AG10803 (cell line): Measurements from ENCODE around the gene RUNDC1.

ENCODE experiments used
- DNase-seq: peaks from one replicate; pipeline ENCODE4 v3.0.0; 2010; ENCODE audit warnings: low read depth
- H3K4me3 ChIP-seq: 2 replicates; pipeline ENCODE4 v1.5.1; 2011; ENCODE audit warnings: mild to moderate bottlenecking, low read length, control low read depth
- CTCF ChIP-seq: conservative IDR thresholded peaks from 2 replicates; pipeline ENCODE4 v1.5.1; 2011; ENCODE audit warnings: mild to moderate bottlenecking, low read length, control low read depth, inconsistent platforms

The RUNDC1 gene

GRCh38 chr17:42980274-42980765 is at the start of gene RUNDC1:
Gene RUNDC1, plus strand, starts transcription at chr17:42980565. Its CDS starts 12 bp downstream, at chr17:42980577.
- peak; percentile 82 for DNase-seq
- peak within 1 kb of the TSS; percentile 87 for H3K4me3 ChIP-seq
- TF ChIP-seq CTCF, result no peak

GRCh38 chr17:42937712-42938596 is 42.4 kb upstream of the RUNDC1 start:
- peak; percentile 64 for DNase-seq
- TF ChIP-seq CTCF, result peak; percentile 75
- no peak overlapping the region for H3K4me3 ChIP-seq

- H3K4me3 ChIP-seq, result no peak overlapping the region
- peak; percentile 22 for DNase-seq
- no peak for TF ChIP-seq CTCF
These were observed 36.2 kb upstream of the RUNDC1 start for GRCh38 chr17:42944211-42944610.

GRCh38 chr17:42946812-42947211 is 33.6 kb upstream of the RUNDC1 start:
- no peak for TF ChIP-seq CTCF
- H3K4me3 ChIP-seq, result no peak overlapping the region
- no peak for DNase-seq

- DNase-seq, result no peak
- TF ChIP-seq CTCF, result no peak
- no peak overlapping the region for H3K4me3 ChIP-seq
These were observed 30.2 kb upstream of the RUNDC1 start for GRCh38 chr17:42950044-42950783.

- no peak for DNase-seq
- TF ChIP-seq CTCF, result no peak
- H3K4me3 ChIP-seq, result no peak overlapping the region
These were observed 26.7 kb upstream of the RUNDC1 start for GRCh38 chr17:42953669-42954068.
